Mesothelial cell of epicardium (in vitro differentiated cells): ENCODE measurements around the gene CCDC146. TPM values are rescaled to one million over a fixed set of nuclear protein-coding genes. Genes with fewer than 3 reads are reported as not detected.
"Not testable (repeated sequence)": the region's sequence is repeated elsewhere in the genome, so short reads cannot be mapped to it uniquely, and the experiment has no call there.

ENCODE experiments used
- DNase-seq, 2 experiments: peaks; one replicate each; pipeline ENCODE4 v3.0.0; 2021; ENCODE audit warnings: low spot score in 2 of 2; ENCODE audit not compliant: unreplicated experiment in 2 of 2
- H3K27ac Mint-ChIP-seq: 2 replicates; pipeline ENCODE4 v1.8.0; 2021; ENCODE audit warnings: mixed read lengths
- H3K27me3 Mint-ChIP-seq: 2 replicates; pipeline ENCODE4 v1.8.0; 2021; ENCODE audit warnings: low read depth, mixed read lengths
- H3K36me3 Mint-ChIP-seq: 2 replicates; pipeline ENCODE4 v1.8.0; 2021; ENCODE audit warnings: mixed read lengths
- H3K4me1 Mint-ChIP-seq: 2 replicates; pipeline ENCODE4 v1.8.0; 2021; ENCODE audit warnings: mixed read lengths
- H3K4me3 Mint-ChIP-seq: 2 replicates; pipeline ENCODE4 v1.8.0; 2021; ENCODE audit warnings: mild to moderate bottlenecking, moderate library complexity, mixed read lengths
- H3K9me3 Mint-ChIP-seq: 2 replicates; pipeline ENCODE4 v1.8.0; 2021; ENCODE audit warnings: mixed read lengths
- CTCF ChIP-seq: fragments of 200-600 bp; sonication (generic); IDR thresholded peaks from one replicate; pipeline ENCODE4 v1.5.0; 2021; ENCODE audit warnings: antibody characterized with exemption; ENCODE audit not compliant: unreplicated experiment
- total RNA-seq: library from RNA; stranded (reverse); gene quantifications from 3 replicates; pipeline ENCODE4 v1.2.1, GENCODE V29; 2021

The CCDC146 gene
- total RNA-seq, 1 donor from 2014 or later = 13.9 TPM

- H3K4me1 Mint-ChIP-seq = no peaks in the 10 kb centered on the region
- H3K9me3 Mint-ChIP-seq = peaks cover 17% of the 10 kb centered on the region
- no peaks in the 10 kb centered on the region for H3K27me3 Mint-ChIP-seq
- DNase-seq = no peak
- no peak for TF ChIP-seq CTCF
- no peak overlapping the region for H3K4me3 Mint-ChIP-seq
- H3K36me3 Mint-ChIP-seq = peaks cover 16% of the 10 kb centered on the region
- H3K27ac Mint-ChIP-seq = no peak overlapping the region
Observed at GRCh38 chr7:77270094-77270480, 147.7 kb downstream of the CCDC146 start.

GRCh38 chr7:77271766-77272165, 149.4 kb downstream of the CCDC146 start:
- peaks cover 22% of the 10 kb centered on the region for H3K36me3 Mint-ChIP-seq
- H3K27ac Mint-ChIP-seq = no peak overlapping the region
- H3K4me1 Mint-ChIP-seq = no peaks in the 10 kb centered on the region
- no peaks in the 10 kb centered on the region for H3K27me3 Mint-ChIP-seq
- no peak overlapping the region for H3K4me3 Mint-ChIP-seq
- H3K9me3 Mint-ChIP-seq = peaks cover 17% of the 10 kb centered on the region
- no peak for DNase-seq
- TF ChIP-seq CTCF = no peak

- not testable (repeated sequence) for H3K9me3 Mint-ChIP-seq, H3K4me3 Mint-ChIP-seq, H3K27me3 Mint-ChIP-seq, H3K4me1 Mint-ChIP-seq, DNase-seq, H3K27ac Mint-ChIP-seq
- H3K36me3 Mint-ChIP-seq = peaks cover 12% of the 10 kb centered on the region
Observed at GRCh38 chr7:77275663-77276062, 153.2 kb downstream of the CCDC146 start.

- no peak overlapping the region for H3K27ac Mint-ChIP-seq
- no peak for DNase-seq
- no peaks in the 10 kb centered on the region for H3K9me3 Mint-ChIP-seq
Observed at GRCh38 chr7:77276120-77276519, 153.7 kb downstream of the CCDC146 start.

DNA sequence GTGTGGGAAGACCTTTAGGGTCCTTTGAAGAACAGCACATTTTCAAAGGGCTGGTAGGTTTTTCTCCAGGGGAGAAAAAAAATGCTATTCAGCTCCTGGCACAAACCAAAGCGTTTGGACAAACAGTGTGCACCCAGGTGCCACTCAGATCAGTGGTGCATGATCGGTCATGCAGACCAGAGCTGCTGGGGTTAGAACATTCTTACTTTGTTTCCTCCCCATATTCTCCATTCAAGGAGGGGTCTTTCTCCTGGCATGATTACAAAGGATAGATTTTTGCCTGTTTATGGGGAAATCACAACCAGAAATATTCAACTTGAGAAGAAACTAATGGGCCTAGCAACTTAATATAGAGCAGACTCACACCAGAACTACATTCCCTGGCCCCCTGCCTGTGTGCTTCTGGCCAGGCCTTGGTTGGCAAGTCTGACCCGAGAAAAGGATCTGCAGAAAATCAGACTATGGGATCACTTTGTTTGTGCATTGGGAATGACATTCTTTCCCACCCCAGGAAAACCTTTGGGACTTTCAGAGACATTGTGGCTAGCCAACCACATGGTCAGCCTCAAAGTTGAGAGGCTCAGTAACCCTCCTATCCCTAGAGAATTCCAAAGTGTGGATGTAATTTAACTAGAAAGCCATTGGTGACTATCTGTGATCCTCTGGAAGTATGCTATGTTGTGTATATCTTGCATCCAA, 159.5 kb downstream of the CCDC146 start:
- no peak for TF ChIP-seq CTCF
- Mint-ChIP-seq H3K4me3 (no peak overlapping the region), H3K27ac (no peak overlapping the region), H3K9me3 (peaks cover 5% of the 10 kb centered on the region), H3K27me3 (no peaks in the 10 kb centered on the region), H3K4me1 (peaks cover 20% of the 10 kb centered on the region), H3K36me3 (peaks cover 5% of the 10 kb centered on the region)
- DNase-seq = no peak

More at GRCh38 chr7:77276120-77276519, 153.7 kb downstream of the CCDC146 start:
- H3K4me3 Mint-ChIP-seq = no peak overlapping the region
- no peaks in the 10 kb centered on the region for H3K27me3 Mint-ChIP-seq
- H3K4me1 Mint-ChIP-seq = no peaks in the 10 kb centered on the region
- H3K36me3 Mint-ChIP-seq = peaks cover 12% of the 10 kb centered on the region
- TF ChIP-seq CTCF = no peak

GRCh38 chr7:77282897-77283296, 160.5 kb downstream of the CCDC146 start:
- peak overlapping the region; percentile 28 for H3K27ac Mint-ChIP-seq
- H3K4me3 Mint-ChIP-seq = no peak overlapping the region
- no peak for TF ChIP-seq CTCF
- H3K9me3 Mint-ChIP-seq = peaks cover 5% of the 10 kb centered on the region
- H3K36me3 Mint-ChIP-seq = peaks cover 15% of the 10 kb centered on the region
- H3K4me1 Mint-ChIP-seq = peaks cover 20% of the 10 kb centered on the region
- H3K27me3 Mint-ChIP-seq = no peaks in the 10 kb centered on the region
- DNase-seq = no peak
